ENCODE data around the gene CCRL2.

DNA sequence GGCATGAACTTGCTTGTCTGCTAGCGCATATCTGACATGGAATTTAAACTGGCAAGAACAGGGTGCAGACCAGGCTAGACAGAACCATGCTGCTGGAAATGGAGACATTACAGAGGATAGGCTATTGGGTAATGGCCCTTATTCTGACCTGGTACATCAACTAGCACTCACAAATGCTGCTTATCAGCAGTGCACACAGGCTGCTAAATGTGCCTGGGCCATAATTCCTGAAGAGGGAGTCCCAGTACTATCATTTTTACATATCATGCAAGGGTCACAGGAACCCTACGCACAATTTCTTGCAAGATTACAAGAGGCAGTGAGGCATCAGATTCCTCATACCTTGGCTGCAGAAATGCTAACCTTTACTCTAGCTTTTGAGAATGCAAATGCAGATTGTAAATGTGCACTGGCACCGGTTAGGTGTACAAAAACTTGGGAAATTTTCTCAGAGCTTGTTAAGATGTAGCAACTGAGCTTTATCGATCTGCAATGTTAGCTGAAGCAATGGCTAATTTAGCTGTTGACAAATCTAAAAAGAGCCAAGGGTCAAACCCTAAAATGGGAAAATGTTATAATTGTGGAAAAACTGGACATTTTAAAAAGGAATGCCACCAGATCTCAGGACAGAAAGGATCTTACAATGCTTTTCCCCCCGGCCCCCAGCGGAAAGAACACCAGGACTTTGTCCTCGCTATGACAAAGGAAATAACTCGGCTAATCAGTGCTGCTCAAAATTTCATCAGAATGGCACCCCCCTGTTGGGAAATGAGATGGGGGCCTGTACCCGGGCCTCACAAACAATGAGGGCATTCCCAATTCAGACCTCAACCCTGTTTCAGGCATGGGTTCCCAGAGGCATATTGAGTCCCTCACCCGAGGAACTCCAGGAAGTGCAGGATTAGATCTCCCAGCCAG is 21.1 kb downstream of the CCRL2 start:
- TF ChIP-seq, protein P1, sequence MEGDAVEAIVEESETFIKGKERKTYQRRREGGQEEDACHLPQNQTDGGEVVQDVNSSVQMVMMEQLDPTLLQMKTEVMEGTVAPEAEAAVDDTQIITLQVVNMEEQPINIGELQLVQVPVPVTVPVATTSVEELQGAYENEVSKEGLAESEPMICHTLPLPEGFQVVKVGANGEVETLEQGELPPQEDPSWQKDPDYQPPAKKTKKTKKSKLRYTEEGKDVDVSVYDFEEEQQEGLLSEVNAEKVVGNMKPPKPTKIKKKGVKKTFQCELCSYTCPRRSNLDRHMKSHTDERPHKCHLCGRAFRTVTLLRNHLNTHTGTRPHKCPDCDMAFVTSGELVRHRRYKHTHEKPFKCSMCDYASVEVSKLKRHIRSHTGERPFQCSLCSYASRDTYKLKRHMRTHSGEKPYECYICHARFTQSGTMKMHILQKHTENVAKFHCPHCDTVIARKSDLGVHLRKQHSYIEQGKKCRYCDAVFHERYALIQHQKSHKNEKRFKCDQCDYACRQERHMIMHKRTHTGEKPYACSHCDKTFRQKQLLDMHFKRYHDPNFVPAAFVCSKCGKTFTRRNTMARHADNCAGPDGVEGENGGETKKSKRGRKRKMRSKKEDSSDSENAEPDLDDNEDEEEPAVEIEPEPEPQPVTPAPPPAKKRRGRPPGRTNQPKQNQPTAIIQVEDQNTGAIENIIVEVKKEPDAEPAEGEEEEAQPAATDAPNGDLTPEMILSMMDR (IDR thresholded peaks at IDR 0.05), result no peak
- no peak for TF ChIP-seq POLR2A (IDR thresholded peaks at IDR 0.05)
